Raji (cell line): ENCODE data around the gene TMC3.

Experiments used
- POLR2A ChIP-seq: IDR thresholded peaks from 2 replicates; pipeline ENCODE4 v1.6.1; 2011; ENCODE audit warnings: low read depth, low read length, control low read depth; ENCODE audit not compliant: insufficient read depth

The TMC3 gene

GRCh38 chr15:81334768-81335435, 39.1 kb downstream of the TMC3 start:
- TF ChIP-seq POLR2A: no peak

GRCh38 chr15:81333363-81333762, 40.6 kb downstream of the TMC3 start:
- TF ChIP-seq POLR2A: no peak

GRCh38 chr15:81332326-81332725, 41.7 kb downstream of the TMC3 start:
- TF ChIP-seq POLR2A: no peak

- no peak for TF ChIP-seq POLR2A
Measured at GRCh38 chr15:81331600-81331999, 42.4 kb downstream of the TMC3 start.

- TF ChIP-seq POLR2A: no peak
Measured at GRCh38 chr15:81330366-81331090, 43.5 kb downstream of the TMC3 start.

GRCh38 chr15:81329446-81329845, 44.6 kb downstream of the TMC3 start:
- no peak for TF ChIP-seq POLR2A

GRCh38 chr15:81327516-81327915, 46.5 kb downstream of the TMC3 start:
- TF ChIP-seq POLR2A: no peak

GRCh38 chr15:81326466-81327212, 47.4 kb downstream of the TMC3 start:
- no peak for TF ChIP-seq POLR2A

- TF ChIP-seq POLR2A: peak; percentile 66
Measured at GRCh38 chr15:81323944-81324881, 49.8 kb downstream of the TMC3 start, which contains the start of gene STARD5. TSS of gene STARD5 (minus strand) at chr15:81324141. CDS start at chr15:81324099, 42 bp downstream.

- TF ChIP-seq POLR2A: no peak
Measured at GRCh38 chr15:81323559-81323943, 50.5 kb downstream of the TMC3 start.

GRCh38 chr15:81322676-81323253, 51.2 kb downstream of the TMC3 start:
- no peak for TF ChIP-seq POLR2A

GRCh38 chr15:81321667-81322066, 52.3 kb downstream of the TMC3 start:
- no peak for TF ChIP-seq POLR2A

- no peak for TF ChIP-seq POLR2A
Measured at GRCh38 chr15:81317642-81318017, 56.4 kb downstream of the TMC3 start.

- TF ChIP-seq POLR2A: no peak
Measured at GRCh38 chr15:81316267-81316666, 57.7 kb downstream of the TMC3 start.
